Stimulated activated naive CD8-positive, alpha-beta T cell treated with anti-CD3 and anti-CD28 coated beads, Interleukin-15, Interleukin-2, amounts not matched to agents 100 ng/mL and 50 ng/mL, for 24 hours (primary cell): ENCODE data around the gene HSD17B12.

Experiments used
- H3K27ac Mint-ChIP-seq: one replicate; pipeline ENCODE4 v1.8.0; 2021; ENCODE audit warnings: mild to moderate bottlenecking, mixed read lengths
- H3K27me3 Mint-ChIP-seq: one replicate; pipeline ENCODE4 v1.8.0; 2021; ENCODE audit warnings: mixed read lengths
- H3K36me3 Mint-ChIP-seq: one replicate; pipeline ENCODE4 v1.8.0; 2021; ENCODE audit warnings: low read depth, mixed read lengths
- H3K4me1 Mint-ChIP-seq: one replicate; pipeline ENCODE4 v1.8.0; 2021; ENCODE audit warnings: low read depth, mixed read lengths
- H3K4me3 Mint-ChIP-seq: one replicate; pipeline ENCODE4 v1.8.0; 2021; ENCODE audit warnings: mild to moderate bottlenecking, mixed read lengths
- H3K9me3 Mint-ChIP-seq: one replicate; pipeline ENCODE4 v1.8.0; 2021; ENCODE audit warnings: mixed read lengths

HSD17B12 gene

DNA sequence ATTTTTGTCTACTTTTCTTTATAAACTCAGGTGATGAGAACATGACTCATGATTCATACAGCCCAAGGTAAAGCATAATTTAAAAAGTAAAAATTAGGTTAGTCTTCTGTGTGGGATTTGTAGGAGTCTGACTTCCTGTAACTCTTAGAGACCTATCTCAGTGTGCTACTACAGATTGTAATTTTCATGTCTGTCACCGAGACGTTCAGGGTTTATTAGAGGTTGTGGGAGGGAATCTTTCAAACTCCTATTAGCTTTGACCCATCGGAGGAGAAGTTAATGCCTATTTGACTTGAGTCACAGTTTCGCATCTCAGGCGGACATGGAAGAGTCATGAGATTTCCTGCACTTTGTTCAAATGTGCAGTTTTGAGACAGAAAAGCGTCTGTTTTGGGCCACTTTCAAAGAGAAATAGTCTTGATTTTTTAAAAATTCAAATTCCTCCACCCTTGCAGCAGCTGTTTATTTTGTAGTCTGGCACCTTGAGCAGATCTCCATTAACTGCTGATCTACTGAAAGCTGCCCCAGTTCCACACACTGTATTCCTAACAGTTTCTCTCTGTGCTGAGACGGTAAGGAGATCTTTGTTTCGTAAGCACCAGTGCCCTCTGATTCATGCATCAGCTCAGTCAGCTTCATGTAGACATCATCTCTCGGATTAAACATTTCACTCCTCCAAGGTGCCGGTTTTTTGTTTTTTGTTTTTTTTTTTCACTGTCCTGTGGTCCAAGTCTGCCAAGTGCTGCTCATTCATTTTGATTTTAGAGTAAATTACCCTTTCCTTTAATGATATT lies 224.4 kb downstream of the HSD17B12 start:
- Mint-ChIP-seq H3K27me3 (no peaks in the 10 kb centered on the region), H3K36me3 (peaks cover 73% of the 10 kb centered on the region), H3K9me3 (no peaks in the 10 kb centered on the region), H3K4me3 (no peak overlapping the region), H3K4me1 (peaks cover 15% of the 10 kb centered on the region), H3K27ac (no peak overlapping the region)

DNA sequence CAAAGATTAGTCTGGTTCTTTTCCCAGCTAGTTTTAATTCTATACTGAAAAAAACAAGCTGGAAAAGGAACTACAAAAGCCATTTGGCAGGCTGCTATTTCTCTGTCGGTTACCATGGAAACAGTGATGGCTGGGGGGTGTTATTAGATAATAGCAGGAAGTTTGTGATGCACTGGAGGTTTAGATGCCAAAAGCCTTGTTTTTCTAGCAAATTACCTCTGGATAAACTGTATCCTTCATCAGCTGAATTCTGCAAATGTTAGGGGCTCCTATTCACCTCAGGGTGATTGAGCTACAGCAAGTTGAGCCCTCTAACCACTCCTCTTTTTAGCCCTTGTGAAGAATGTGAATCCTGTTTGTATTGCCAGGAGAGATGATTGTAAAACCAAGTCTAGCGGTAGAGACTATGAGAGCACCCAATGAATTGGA lies 225.3 kb downstream of the HSD17B12 start:
- peaks cover 81% of the 10 kb centered on the region for H3K36me3 Mint-ChIP-seq
- H3K4me3 Mint-ChIP-seq, result no peak overlapping the region
- peaks cover 15% of the 10 kb centered on the region for H3K4me1 Mint-ChIP-seq
- H3K9me3 Mint-ChIP-seq, result no peaks in the 10 kb centered on the region
- H3K27ac Mint-ChIP-seq, result no peak overlapping the region
- H3K27me3 Mint-ChIP-seq, result no peaks in the 10 kb centered on the region
